GM19395 (cell line): ENCODE measurements around the gene DIP2A.

Experiments
- ATAC-seq: cut with Tn5 transposase; IDR thresholded peaks from one replicate; pipeline ENCODE4 v1.9.1; 2021; ENCODE audit warnings: mild to moderate bottlenecking, moderate library complexity; ENCODE audit not compliant: unreplicated experiment

Gene DIP2A

DNA sequence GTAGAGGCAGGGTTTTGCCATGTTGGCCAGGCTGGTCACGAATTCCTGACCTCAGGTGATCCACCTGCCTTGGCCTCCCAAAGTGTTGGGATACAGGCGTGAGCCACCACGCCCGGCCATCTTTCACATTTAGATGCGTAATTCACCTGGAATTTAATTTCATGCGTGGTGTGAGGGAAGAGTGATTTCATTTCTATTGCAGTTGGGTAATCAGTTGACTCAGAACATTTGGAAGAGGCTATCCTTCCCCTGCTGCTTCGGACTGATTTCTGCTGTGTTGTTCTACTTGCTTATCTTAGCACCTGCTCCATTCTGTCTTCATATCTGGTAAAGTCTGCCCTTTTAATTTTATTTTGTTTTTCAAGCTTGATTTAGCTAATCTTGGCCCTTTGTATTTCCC, 19.1 kb downstream of the DIP2A start:
- ATAC-seq = no peak

DNA sequence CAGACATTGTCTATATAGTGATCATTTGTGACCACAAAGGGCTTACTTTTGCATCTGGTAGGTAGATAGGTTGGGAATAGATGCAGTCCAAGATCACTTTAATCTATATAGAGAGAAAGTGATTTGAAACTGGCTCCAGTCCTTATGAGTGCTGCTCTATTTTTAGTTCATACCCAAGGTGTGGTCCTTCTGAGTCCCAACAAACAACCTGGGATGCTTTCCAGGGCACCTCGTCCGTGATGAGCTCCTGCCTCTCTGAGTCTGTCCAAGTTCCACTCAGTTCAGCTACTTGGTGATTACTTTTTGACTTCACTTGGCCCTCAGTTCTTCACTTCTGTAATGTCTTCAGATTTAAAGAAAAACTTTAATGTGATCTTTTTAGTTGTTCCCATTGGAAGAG, 20.2 kb downstream of the DIP2A start:
- no peak for ATAC-seq

DNA sequence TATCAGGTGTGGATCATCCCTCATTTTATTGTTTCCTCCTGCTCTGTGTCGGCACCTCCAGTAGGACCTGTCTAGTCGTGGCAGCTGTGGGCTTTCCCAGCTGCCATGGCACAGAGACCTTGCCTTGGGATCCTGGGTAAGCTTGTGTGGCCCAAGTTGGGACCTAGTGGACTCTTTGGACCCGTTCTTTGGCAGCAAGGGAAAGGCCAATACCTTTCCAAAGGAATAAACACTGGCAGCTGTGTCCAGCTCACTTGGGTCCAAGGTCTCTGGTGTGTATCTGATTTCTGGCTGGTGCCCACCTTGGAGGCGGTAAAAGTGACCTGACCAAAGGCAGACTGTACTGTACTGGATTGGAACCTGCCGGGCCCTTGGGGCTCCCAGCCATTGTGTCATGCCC, 21.8 kb downstream of the DIP2A start:
- no peak for ATAC-seq

DNA sequence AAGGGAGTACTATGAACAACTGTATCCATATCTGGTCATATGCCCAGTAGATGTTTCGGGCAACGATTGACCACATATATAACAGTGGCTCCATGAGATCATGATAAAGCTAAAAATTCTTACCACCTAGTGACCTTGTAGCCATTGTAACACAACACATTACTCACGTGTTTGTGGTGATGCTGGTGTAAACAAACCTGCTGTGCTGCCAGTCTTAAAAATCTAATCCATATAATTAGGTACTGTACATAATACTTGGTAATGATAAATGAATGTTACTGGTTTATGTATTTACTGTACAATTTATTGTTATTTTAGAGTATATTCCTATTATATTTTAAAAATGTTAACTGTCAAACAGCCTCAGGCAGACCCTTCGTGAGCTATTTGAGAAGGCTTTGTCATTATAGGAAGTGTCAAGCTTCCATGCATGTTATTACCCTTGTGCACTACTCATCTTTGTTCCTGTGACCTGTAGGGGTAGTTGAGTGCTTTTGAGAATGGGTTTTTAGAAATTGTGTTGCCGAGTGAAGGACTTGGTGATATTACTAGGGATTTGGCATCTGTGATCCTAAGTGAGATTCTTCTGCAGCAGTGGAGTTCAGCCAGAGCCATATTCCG, 23.6 kb downstream of the DIP2A start:
- no peak for ATAC-seq

DNA sequence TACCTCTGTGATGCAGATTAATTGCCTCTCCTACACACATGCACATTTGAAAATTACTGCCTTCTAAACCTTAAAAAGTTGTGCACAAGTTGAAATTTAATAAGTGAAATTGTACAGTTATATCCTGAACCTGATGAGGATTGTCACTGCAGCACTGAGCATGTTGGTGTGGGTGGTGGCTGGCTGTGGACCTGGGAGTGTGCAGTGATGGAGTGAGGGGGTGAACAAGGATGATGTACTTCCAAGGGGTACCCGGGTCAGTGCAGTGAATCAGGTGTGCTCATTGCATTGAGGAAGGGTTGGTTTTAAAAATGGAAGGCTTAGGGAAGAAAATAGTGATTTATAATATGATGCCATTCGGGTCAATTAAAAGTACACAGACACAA, 24.1 kb downstream of the DIP2A start:
- no peak for ATAC-seq

DNA sequence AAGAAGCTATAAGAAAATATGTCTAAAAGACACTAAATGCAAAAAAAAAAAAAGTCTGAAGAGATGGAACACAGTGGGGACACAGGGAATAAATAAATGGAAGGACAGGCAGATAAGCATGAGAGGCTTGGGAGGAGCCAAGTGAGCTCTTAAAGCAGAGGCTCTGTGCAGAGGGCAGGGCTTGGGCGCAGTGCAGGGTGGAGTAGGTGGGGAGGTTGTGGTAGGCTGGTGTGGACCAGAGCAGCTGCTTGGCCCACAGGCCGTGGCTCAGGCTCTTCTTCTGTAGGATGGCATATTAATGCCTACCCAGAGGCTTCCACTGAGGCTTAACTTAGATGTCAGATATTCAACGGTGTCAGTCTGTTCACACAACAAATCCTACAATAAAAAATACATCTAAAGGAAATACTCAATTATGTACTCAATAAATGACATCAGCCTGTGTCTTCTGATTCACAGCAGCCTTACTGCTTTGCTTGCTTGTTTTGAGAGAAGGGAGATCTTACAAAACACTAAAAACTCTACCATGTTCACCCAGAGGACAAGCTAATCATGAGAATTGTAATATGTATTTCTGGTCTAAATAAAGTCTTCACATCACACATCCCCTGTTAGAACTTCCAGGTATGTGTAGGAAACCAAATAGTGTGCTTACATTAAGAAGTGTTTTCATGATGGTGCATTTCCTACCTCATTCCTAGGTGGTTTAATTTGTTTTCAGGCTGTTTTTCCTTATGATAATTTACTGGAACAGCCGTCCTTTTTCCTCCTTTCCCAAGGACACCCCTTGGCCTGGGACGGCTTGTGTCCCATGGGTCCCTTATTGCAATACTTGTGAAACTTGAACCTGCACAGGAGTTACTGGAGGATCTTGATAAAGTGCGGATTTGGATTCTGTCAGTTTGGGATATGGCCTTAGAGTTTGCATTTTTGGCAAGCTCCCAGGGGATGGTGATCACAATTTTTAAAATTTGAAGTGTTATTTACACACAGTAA, 24.9 kb downstream of the DIP2A start:
- ATAC-seq = no peak

DNA sequence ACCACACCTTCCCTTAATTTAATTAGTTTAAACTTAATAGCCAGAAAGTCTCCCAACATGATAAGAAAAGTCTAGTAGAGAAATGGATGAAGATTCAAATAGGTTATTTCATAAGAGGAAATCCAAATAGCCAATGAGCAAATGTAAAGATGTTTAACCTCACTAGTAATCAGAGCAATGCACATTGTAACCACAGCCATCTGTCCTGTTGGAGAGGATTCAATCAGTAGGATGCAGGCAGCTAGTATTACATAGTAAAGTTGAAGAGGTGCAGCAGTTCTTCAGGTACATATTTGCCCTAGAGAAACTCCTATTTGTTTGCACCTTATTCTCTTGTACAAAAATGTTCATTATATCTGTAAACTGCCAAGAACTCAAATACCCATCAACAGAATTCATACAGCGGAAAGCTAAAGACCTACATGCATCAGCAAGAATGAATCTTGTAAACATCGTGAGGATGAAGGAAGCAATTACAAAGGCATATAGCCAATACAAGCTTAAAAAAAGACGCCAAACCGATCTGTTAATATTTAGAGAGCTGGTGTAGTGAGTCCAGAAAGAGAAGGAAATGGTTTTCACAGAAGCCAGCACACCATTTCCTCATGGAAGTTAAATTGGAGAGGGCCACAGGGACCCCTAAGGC, 27.9 kb downstream of the DIP2A start:
- ATAC-seq = no peak

DNA sequence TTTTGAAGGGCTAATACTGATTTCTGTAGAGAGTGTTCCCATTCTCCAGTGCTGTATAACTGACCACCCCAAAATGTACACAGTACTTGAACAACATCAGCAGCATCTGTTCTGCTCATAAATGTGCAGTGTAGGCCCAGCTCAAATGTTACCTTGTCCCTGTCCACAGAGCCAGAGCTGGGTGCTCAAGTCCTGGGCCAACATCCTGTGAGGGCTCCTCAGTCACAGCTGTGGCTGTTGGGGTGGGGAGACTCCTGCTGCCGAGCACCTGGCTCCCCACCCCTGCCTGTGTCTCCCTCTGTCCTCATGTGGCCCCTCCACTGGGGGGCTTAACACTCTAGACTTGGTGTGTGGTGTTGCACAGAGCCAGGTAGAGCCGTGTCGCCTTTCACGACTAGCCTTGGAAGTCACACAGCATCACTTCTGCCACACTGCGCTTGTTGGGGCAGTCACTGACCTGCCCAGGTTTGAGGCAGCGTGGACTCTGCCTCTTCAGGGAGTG, 30.5 kb downstream of the DIP2A start:
- ATAC-seq = no peak

DNA sequence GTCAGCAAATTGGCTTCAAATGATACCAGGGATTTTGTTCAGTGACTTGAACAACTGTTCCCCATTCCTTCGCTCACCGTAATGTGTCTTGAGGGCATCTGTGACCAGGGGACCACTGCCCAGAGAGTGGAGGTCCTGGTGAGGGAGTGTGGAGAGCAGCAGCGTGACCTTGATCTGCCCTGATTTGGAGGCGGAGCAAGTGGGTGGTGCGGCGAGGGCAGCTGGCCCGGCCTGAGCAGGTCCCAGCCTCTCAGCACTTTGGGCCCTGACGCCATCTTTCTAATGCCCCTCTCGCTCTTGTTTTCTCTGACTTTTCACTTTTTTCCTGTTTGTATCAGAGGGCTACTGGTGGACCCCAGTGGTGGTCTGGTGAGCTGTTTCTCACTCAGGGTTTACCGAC, 31.1 kb downstream of the DIP2A start:
- no peak for ATAC-seq

DNA sequence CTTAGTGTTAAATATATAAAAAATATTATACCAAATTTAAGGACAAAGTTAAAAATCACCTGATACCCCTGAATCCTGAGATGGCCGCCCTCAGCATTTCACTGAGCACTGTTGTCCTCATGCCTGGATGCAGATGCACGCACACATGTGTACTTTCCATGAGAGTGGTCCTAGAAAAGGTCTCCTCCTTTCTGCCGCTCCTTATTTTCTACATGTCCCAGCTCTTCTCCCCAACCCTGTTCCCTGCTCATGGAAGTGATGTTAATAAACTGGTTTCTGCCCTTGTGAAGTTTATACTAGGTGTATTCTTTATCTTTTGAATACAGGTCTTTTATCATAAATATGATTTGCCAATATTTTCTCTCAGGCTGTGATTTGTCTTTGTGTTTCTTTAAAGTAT, 32.9 kb downstream of the DIP2A start:
- ATAC-seq = no peak

DNA sequence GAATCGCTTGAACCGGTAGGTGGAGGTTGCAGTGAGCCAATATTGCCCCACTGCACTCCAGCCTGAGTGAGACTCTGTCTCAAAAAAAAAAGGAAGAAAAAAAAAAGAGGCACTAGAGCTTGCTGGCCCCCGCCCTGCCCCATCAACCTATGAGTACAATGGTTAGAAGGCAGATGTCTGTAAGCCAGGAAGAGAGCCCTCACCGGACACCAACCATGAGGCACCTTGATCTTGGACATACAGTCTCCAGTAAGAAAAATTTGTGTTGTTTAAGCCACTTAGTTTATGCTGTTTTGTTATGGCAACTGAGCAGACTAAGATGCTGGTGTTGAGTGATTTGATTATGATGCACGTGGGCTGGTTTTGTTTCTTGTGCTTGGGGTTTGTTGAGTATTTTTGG, 34.2 kb downstream of the DIP2A start:
- ATAC-seq = no peak

DNA sequence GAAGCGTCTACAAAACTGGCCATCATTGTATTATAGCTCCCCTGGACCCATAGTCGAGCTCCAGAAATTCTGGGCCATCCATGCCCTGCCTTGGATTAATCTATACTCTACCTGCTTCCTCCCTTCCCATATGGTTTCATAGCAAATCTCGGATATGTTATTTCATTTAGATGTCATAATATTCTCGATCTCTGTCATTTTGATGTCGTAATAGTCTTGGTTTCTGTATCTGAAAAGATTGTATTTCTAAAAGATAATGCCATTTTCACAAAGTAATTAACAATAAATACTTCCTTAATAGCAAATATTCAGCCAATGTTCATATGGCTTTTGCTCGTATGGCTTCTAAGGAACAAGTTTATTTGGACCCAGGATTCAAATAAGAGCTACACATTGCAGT, 35.1 kb downstream of the DIP2A start:
- ATAC-seq = no peak

DNA sequence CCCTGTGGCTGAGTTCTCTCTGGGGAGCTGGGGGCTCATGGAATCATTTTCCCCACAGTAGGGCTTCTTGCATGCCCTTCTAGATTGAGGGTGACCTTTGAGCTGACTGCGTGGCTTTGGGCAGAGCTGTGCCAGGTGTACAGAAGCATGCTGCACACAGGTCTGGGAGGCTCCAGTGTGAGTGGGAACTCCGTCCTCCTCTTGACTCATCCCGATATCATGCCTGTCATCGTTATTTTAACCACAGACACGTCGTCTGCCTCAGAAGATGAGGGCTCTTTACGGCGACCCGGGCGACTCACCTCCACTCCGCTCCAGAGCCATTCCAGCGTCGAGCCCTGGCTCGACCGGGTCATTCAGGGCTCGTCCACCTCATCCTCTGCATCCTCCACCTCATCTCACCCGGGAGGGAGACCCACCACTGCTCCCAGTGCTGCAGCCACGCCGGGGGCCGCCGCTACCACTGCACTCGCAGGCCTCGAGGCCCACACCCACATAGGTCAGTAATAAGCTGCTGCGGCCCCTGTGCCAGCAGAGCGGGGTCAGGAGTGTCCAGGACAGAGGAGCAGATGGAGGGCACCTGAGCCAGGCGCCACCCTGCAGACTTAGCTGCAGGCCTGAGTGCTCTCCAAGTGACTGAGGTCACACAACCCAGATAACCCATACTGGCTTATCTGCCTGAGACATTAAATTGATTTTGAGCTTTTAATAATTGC, 39.8 kb downstream of the DIP2A start:
- ATAC-seq = no peak

DNA sequence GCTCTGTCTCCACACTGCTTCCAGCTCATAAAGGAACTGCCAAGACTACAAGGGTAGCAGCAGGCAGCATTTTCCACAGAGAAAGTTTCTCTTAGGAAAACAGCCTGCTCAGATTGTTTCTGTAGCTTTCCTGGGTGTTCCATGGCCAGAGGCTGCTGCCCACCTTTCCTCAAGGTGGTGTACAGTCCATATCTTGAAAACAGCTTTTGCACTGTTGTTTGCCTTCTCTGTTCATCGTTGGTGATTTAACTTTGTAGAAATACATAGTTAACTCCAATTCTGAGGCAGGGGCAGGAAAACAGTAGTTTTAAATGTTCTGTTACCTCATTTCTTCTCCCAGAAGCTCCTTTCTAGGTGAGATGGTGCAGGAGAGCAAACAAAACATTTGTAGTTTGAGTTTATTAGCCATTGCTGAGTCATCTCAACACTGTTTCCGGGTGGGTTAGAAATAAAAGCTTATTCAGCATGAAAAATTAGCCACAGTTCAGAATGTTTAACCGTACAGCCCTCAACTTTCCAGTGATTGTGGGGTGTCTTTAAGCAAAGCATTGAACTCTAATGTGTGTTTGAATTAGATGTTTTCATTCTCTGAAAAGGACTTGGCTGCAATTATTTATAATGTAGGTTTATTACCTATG, 41.7 kb downstream of the DIP2A start:
- no peak for ATAC-seq

DNA sequence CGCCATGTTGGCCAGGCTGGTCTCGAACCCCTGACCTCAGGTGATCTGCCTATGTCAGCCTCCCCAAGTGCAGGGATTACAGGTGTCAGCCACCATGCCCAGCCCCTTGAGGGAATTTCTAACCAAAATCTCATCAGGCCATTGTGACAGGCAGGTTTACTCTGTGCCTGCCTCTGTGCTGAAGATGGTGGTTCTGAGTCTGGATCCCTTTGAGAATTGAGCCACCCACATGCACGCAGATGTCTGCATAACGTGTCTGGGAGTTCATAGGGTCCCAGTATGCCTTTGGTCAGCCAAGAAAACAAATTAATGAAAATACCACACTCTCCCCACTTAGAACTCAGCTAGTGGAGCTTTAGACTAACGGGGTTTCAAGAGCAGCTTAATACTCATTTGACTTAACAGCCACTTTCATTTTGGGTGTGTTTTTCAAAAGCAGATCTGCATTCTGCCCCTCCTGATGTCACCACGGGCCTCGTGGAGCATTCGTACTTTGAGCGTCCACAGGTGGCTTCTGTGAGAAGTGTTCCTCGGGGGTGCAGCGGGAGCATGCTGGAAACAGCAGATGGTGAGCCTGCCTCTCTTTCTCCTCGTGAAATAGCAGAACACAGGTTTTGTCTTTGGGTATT, 45.3 kb downstream of the DIP2A start:
- peak; percentile 69 for ATAC-seq

DNA sequence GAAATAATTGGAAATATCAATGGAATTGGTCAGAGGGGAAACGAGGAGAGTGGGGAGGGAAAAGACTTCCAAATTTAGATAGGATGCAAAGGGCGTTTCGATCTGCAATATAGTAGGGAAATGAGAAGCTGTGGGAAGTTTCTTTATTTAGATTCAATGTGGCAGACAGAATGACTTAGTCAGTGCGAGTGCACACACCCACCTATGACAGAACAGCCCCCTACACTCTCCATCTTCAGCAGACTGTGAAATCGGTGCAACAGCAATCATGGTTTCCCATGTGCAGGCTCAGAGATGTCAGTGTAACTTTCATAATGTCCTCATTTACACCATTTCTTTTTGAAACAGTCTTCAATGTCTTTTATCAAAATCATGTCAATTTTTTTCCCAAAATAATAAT, 46.0 kb downstream of the DIP2A start:
- no peak for ATAC-seq

DNA sequence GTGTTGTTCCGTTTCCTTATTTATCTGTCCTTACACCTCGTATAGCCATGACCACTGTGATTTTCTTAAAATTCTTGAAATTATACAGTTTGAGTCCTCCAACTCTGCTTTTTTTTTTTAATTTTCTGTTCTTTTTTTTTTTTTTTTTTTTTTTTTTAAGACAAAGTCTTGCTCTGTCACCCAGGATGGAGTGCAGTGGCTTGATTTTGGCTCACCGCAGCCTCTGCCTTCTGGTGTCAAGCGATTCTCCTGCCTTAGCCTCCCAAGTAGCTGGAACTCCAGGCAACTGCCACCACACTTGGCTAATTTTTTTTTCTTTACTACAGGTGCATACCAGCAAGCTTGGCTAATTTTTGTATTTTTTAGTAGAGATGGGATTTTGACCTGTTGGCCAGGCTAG, 48.9 kb downstream of the DIP2A start:
- ATAC-seq = no peak

DNA sequence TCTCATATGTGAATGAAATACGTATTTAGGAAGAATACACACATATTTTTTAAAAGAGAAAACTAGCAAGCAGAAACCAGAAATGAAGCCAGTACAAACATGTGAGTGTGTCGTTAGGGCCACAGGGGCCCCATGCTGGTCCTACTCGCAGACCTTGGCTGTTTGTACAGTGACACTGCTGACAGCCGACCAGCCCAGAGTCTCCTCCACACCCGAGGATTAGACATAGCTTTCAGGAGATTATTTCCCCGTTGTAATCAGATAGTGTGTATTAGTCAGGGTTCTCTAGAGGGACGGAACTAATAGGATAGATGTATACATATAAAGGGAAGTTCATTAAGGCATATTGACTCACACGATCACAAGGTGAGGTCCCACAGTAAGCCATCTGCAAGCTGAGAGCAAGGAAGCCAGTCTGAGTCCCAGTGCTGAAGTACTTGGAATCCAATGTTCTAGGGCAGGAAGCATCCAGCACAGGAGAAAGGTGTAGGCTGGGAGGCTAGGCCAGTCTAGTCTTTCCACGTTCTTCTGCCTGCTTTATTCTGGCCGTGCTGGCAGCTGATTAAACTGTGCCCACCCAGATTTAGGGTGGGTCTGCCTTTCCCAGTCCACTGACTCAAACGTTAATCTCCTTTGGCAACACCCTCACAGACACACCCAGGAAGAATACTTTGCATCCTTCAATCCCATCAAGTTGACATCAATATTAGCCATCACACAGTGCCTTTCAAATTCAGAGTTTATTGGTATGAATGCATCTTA, 51.2 kb downstream of the DIP2A start:
- ATAC-seq = no peak

DNA sequence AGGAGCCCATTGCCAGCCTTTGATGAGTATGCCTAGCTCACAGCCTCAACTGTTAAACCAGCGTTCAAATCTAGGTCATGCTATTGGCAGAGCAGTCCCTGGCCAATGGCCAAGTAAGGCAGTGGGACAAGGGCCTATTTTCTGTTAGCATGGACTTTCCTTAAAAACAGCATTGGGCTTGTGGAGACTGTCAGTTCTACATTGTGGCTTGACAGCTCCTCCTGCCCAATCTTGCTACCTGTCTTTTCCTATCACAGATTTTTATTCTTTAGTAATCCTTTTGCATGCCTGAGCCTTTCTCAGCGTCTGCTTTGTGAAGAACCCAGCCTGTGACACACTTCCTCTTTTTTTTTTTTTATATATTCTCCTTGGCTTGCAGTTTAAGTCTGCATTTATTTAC, 56.4 kb downstream of the DIP2A start:
- ATAC-seq = no peak
